NB4 (cell line): Measurements from ENCODE around the gene MPRIP.

Experiments used
- DNase-seq: peaks from one replicate; pipeline ENCODE4 v3.0.0; 2010; ENCODE audit warnings: low read depth
- H3K4me3 ChIP-seq: one replicate; pipeline ENCODE4 v1.5.1; 2011; ENCODE audit warnings: mild to moderate bottlenecking, low read depth, low read length, moderate library complexity
- MYC ChIP-seq: IDR thresholded peaks from 2 replicates; pipeline ENCODE4 v1.6.1; 2011; ENCODE audit warnings: low read depth, low read length
- POLR2A ChIP-seq: IDR thresholded peaks from 2 replicates; pipeline ENCODE4 v1.6.1; 2011; ENCODE audit warnings: mild to moderate bottlenecking; ENCODE audit not compliant: insufficient read length; ENCODE audit errors: extremely low read depth
- TF ChIP-seq, protein P1 (sequence below): IDR thresholded peaks from one replicate; pipeline ENCODE4 v1.5.1; 2012; ENCODE audit warnings: low read depth, low read length
- TF ChIP-seq, protein P2 (sequence below): IDR thresholded peaks from 2 replicates; pipeline ENCODE4 v1.6.1; 2011; ENCODE audit warnings: low read depth, low read length

MPRIP gene

DNA sequence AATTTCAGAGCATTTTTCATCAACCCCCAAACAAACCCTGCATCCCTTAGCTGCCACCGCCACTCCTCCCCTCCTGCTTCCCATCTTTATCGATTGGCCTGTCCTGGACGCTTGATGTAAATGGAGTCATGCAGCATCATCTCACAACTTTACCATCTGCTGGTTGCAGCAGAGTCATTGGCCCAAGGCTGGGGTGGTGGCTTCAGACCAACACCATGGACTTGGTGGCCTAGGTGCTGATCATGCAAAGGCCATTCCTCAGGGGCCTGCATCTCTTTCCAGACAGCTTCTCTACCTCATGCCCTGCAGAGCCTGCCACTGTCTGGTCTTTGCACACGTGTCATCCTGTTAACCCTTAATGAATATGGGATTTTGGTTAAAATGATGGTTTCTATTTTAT lies 73.4 kb downstream of the MPRIP start:
- no peak for DNase-seq
- no peak for TF ChIP-seq POLR2A
- TF ChIP-seq, protein P1, sequence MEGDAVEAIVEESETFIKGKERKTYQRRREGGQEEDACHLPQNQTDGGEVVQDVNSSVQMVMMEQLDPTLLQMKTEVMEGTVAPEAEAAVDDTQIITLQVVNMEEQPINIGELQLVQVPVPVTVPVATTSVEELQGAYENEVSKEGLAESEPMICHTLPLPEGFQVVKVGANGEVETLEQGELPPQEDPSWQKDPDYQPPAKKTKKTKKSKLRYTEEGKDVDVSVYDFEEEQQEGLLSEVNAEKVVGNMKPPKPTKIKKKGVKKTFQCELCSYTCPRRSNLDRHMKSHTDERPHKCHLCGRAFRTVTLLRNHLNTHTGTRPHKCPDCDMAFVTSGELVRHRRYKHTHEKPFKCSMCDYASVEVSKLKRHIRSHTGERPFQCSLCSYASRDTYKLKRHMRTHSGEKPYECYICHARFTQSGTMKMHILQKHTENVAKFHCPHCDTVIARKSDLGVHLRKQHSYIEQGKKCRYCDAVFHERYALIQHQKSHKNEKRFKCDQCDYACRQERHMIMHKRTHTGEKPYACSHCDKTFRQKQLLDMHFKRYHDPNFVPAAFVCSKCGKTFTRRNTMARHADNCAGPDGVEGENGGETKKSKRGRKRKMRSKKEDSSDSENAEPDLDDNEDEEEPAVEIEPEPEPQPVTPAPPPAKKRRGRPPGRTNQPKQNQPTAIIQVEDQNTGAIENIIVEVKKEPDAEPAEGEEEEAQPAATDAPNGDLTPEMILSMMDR, result no peak
- H3K4me3 ChIP-seq, result no peak overlapping the region

DNA sequence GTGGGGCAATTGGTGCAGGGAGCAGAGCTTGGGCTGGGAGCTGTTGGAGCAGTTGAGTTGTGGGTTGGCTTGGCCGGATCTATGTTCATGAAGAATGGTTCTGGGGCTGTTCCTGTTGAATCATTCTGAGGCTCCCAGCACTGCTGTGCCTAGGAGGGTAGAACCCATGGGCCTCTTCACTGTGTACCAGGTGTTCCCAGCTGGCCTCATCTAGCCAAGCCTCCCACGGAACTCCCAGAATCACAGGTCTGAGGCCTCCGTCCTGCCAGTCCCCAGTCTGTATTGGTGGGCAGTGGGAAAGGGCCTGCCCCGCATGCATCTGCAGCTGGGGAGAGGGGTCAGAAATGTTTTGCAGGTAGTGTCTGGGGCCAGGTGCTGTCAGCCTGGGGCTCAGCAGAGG lies 74.1 kb downstream of the MPRIP start:
- DNase-seq, result no peak
- H3K4me3 ChIP-seq, result no peak overlapping the region
- TF ChIP-seq, protein P2, sequence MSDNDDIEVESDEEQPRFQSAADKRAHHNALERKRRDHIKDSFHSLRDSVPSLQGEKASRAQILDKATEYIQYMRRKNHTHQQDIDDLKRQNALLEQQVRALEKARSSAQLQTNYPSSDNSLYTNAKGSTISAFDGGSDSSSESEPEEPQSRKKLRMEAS, result no peak
- TF ChIP-seq MYC, result no peak
- no peak for TF ChIP-seq POLR2A
- TF ChIP-seq, protein P1, result no peak

DNA sequence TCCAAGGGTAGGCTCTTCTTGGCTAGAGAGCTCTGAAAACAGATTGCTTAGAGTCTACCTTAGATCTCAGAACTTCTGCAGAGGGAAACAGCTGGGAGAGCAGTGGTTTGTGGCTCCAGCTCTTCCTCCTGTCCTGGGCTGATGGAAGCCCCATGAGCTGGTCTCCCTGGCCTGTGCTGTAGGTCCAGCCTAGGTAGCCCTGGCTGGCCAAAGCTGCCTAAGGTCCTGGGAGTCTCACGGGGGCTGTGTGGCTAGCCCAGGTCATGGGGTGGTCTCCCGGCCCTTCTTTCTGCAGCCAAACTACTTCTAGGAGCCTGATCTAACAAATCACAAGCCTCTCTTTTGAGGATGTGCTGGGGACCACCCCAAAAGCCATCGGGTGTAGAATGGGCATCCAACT lies 75.7 kb downstream of the MPRIP start:
- TF ChIP-seq, protein P2, result no peak
- TF ChIP-seq POLR2A, result no peak
- no peak for TF ChIP-seq MYC
- TF ChIP-seq, protein P1, result no peak
- H3K4me3 ChIP-seq, result no peak overlapping the region
- DNase-seq, result no peak

DNA sequence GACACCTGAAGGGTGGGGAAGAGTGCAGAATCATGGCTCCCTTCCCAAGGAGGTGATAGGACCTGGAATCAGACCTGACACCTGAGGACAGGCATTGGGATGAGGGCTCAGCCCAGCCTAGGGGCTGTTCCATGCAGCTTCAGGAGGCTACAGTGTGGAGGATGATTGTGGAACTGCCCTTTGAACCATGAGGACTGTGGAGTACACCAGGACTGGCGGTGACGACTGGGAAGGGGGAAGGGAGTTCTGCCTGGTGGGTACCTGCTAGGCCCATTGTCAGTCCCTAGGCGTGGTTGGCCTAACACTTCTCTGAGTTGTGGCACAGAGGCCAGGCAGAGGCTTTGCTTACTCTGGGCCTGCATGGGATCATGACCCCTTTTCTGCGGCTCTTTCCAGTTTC lies 76.1 kb downstream of the MPRIP start:
- DNase-seq, result no peak
- TF ChIP-seq, protein P1, result no peak
- TF ChIP-seq, protein P2, result no peak
- TF ChIP-seq POLR2A (no peak), MYC (no peak)
- H3K4me3 ChIP-seq, result no peak overlapping the region

DNA sequence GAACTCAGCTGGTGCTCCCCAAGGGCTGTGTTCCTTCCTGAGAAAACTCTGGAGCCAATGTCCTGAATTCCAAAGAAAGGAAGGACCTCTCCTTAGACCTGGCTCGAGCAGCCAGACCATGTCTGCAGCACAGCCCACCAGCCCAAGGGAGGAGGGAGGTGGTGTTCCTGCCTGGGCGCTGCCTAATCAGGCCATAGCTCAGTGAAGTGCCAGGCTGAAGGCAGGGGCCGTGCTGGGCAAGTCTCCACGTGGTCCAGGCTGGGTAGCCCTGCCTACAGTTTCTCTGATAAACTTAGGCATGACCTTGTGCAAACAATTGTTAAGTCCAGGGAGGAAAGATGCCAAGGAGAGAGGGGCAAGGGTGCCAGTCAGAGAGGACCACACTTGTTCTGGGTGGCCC lies 76.8 kb downstream of the MPRIP start:
- no peak overlapping the region for H3K4me3 ChIP-seq
- TF ChIP-seq MYC, result no peak
- no peak for TF ChIP-seq POLR2A
- TF ChIP-seq, protein P2, result no peak
- TF ChIP-seq, protein P1, result no peak
- no peak for DNase-seq

DNA sequence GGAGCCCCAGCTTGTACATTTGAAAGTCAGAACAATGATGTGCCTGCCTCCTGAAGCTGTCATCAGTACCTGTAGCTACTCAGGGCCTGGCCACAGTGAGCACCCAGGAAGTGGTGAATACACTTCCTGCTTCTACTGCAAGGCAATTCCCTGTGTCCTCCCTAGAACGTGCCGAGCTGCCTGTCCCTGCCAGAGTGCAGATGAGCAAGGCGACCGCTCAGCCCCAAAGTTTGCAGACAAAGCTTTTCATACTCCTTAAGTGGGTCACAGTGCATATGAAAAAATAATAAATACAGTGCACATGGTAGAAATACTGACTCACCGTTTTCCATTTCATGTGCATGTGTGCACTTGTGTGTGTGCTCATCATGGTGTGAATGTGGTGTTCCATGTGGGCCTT lies 77.3 kb downstream of the MPRIP start:
- TF ChIP-seq MYC, result peak; percentile 53; the same call in 1 of the 2 replicates
- TF ChIP-seq, protein P2, result peak; percentile 34; the same call in 1 of the 2 replicates
- no peak for TF ChIP-seq POLR2A
- no peak overlapping the region for H3K4me3 ChIP-seq
- peak; percentile 71 for DNase-seq
